A673 (cell line): ENCODE data around the gene FTCD. TPM values are rescaled to one million over a fixed set of nuclear protein-coding genes. Genes with fewer than 3 reads are reported as not detected.

Source experiments
- BruUV-seq: library from RNA; stranded (reverse); fragments of 400-500 nt; replicated peaks from 2 replicates; lab custom pipeline; 2021; lab: Mats Ljungman, UMichigan
- CTCF ChIA-PET: fragments of 300-600 bp; sonication (Branson Sonifier 250); formaldehyde crosslinking; loops from one replicate; lab custom pipeline; 2022; ENCODE audit warnings: antibody characterized with exemption; lab: Charles Lee
- POLR2A ChIA-PET: fragments of 300-600 bp; sonication (Branson Sonifier 250); formaldehyde crosslinking; loops from one replicate; lab custom pipeline; 2022; ENCODE audit warnings: antibody characterized with exemption; ENCODE audit not compliant: low non-redundant PET; lab: Charles Lee
- DNase-seq: peaks from one replicate; pipeline ENCODE4 v3.0.0-alpha.2; 2015; ENCODE audit warnings: low spot score
- H3K27ac ChIP-seq: fragments of 200-600 bp; sonication (generic); 2 replicates; pipeline ENCODE4 v1.5.1; 2016; ENCODE audit warnings: mixed run types, low read depth, mild to moderate bottlenecking, mixed read lengths, antibody characterized with exemption, low read length; ENCODE audit not compliant: poor library complexity, severe bottlenecking
- H3K27me3 ChIP-seq: fragments of 200-600 bp; sonication (generic); replicated peaks from 2 replicates; pipeline ENCODE4 v1.6.1; 2017; ENCODE audit warnings: mixed run types, low read depth, mild to moderate bottlenecking, mixed read lengths, antibody characterized with exemption, low read length; ENCODE audit not compliant: insufficient read depth, poor library complexity
- H3K36me3 ChIP-seq: fragments of 200-600 bp; sonication (generic); 2 replicates; pipeline ENCODE4 v1.6.1; 2016; ENCODE audit warnings: mixed run types, mild to moderate bottlenecking, mixed read lengths, antibody characterized with exemption, low read length; ENCODE audit not compliant: insufficient read depth, poor library complexity, severe bottlenecking
- H3K4me1 ChIP-seq: fragments of 200-600 bp; sonication (generic); 2 replicates; pipeline ENCODE4 v1.6.1; 2017; ENCODE audit warnings: mixed run types, mild to moderate bottlenecking, mixed read lengths, antibody characterized with exemption, low read length; ENCODE audit not compliant: insufficient read depth, poor library complexity, severe bottlenecking
- H3K4me3 ChIP-seq: fragments of 200-600 bp; sonication (generic); 2 replicates; pipeline ENCODE4 v1.5.1; 2016; ENCODE audit warnings: low read depth, mixed run types, mild to moderate bottlenecking, mixed read lengths, low read length; ENCODE audit not compliant: poor library complexity, severe bottlenecking
- H3K9me3 ChIP-seq: fragments of 200-600 bp; sonication (generic); 2 replicates; pipeline ENCODE4 v1.6.1; 2016; ENCODE audit warnings: mixed run types, low read depth, mild to moderate bottlenecking, mixed read lengths, antibody characterized with exemption, low read length; ENCODE audit not compliant: poor library complexity, severe bottlenecking
- EZH2 ChIP-seq: fragments of 200-600 bp; sonication (generic); IDR thresholded peaks from 2 replicates; pipeline ENCODE4 v1.6.1; 2017; ENCODE audit warnings: borderline replicate concordance, low read depth, mild to moderate bottlenecking, mixed read lengths, antibody characterized with exemption, low read length; ENCODE audit not compliant: poor library complexity, severe bottlenecking
- intact Hi-C: fragments of 100-400 bp; cut with micrococcal nuclease; formaldehyde crosslinking; loops from one replicate; pipeline ENCODE4 v1.10.0; 2022; ENCODE audit not compliant: unreplicated experiment
- total RNA-seq: library from RNA; stranded (reverse); gene quantifications from 2 replicates; pipeline ENCODE4 v1.2.3, GENCODE V29; 2021
- TF ChIP-seq, protein P1 (sequence below): fragments of 300-800, 200-600 bp; sonication (generic); conservative IDR thresholded peaks from 2 replicates; pipeline ENCODE4 v1.5.1; 2017; ENCODE audit warnings: low read depth, mild to moderate bottlenecking, antibody characterized with exemption, low read length, moderate library complexity, mixed read lengths

The FTCD gene
- total RNA-seq, 1 experiment from 2014 or later: 5.4 TPM

DNA sequence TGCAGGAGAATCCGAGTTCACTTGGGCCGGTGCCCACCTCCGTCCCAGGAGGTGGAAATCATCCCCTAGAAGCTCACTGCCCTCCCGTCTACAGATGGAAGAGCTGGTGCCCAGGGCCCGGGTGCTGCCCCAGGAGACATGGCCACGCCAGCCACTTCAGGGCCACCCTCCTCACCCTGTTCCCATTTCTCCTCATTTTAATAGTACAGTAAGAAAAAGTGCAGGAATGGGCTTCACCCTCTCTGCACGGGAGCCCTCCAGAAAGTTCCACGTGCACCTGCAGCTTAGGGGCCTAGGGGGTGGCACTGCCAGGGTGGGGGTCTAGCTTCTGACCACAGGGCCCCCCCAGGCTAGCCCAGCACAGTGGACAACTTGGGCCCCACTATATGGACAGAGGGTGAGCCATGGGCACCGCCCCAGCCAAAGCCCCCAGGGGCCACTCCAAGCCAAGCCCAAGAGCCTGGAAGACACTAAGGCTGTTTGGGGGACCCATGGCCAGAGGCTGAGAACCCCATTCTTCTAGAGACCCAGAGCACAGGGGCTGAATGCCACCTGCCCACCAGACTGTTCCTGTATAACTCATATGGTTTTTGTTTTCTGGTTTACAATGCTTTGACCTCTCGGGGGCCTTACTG, 3.4 kb upstream of the FTCD start:
- H3K27me3 ChIP-seq: no peaks in the 10 kb centered on the region
- H3K36me3 ChIP-seq: peaks cover 4% of the 10 kb centered on the region
- no peak for DNase-seq
- peaks cover under 1% of the 10 kb centered on the region for H3K4me1 ChIP-seq
- TF ChIP-seq, protein P1, sequence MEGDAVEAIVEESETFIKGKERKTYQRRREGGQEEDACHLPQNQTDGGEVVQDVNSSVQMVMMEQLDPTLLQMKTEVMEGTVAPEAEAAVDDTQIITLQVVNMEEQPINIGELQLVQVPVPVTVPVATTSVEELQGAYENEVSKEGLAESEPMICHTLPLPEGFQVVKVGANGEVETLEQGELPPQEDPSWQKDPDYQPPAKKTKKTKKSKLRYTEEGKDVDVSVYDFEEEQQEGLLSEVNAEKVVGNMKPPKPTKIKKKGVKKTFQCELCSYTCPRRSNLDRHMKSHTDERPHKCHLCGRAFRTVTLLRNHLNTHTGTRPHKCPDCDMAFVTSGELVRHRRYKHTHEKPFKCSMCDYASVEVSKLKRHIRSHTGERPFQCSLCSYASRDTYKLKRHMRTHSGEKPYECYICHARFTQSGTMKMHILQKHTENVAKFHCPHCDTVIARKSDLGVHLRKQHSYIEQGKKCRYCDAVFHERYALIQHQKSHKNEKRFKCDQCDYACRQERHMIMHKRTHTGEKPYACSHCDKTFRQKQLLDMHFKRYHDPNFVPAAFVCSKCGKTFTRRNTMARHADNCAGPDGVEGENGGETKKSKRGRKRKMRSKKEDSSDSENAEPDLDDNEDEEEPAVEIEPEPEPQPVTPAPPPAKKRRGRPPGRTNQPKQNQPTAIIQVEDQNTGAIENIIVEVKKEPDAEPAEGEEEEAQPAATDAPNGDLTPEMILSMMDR: no peak
- no peak for TF ChIP-seq EZH2
- ChIA-PET POLR2A (no interaction called here), CTCF (no interaction called here)
- BruUV-seq: no TSS peak
- H3K9me3 ChIP-seq: no peaks in the 10 kb centered on the region
- H3K27ac ChIP-seq: no peak overlapping the region
- intact Hi-C loops: loop anchor here (2.0 kb wide), 1 partner anchor 14 kb away; no protein-coding TSS in a partner anchor
- H3K4me3 ChIP-seq: no peak overlapping the region

DNA sequence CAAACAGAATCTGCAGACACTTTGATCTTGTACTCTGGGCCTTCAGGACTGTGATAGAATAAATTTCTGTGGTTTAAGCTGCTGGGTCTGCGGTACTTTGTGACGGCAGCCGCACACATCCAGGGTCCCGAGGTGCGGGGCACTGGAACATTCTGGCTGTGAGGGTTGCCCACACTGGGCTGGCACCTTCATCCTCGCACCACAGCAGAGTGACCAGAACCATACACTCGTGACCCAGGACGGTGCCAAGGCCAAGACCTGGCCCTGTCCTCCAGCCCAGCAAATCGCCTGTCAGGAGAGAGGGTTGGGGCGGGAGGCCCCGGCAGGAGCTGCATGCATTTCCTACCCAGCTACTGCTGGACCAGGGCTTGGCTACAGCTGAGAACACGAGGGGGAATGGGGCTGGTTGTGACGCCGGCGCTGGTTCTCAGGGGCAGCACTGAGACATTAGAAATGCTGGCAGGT, 2.6 kb upstream of the FTCD start:
- no TSS peak for BruUV-seq
- CTCF ChIA-PET: interaction anchor here (0.6 kb wide), 1 partner anchor 10 kb away, joined by 3 read pairs; no protein-coding TSS in a partner anchor
- Histone ChIP-seq H3K4me1 (peaks cover 5% of the 10 kb centered on the region), H3K27ac (no peak overlapping the region), H3K9me3 (no peaks in the 10 kb centered on the region), H3K4me3 (no peak overlapping the region), H3K27me3 (no peaks in the 10 kb centered on the region), H3K36me3 (peaks cover 4% of the 10 kb centered on the region)
- no peak for DNase-seq
- no peak for TF ChIP-seq EZH2
- TF ChIP-seq, protein P1: no peak
- intact Hi-C loops: loop anchor here (2.0 kb wide), 1 partner anchor 15 kb away; no protein-coding TSS in a partner anchor
- POLR2A ChIA-PET: no interaction called here

DNA sequence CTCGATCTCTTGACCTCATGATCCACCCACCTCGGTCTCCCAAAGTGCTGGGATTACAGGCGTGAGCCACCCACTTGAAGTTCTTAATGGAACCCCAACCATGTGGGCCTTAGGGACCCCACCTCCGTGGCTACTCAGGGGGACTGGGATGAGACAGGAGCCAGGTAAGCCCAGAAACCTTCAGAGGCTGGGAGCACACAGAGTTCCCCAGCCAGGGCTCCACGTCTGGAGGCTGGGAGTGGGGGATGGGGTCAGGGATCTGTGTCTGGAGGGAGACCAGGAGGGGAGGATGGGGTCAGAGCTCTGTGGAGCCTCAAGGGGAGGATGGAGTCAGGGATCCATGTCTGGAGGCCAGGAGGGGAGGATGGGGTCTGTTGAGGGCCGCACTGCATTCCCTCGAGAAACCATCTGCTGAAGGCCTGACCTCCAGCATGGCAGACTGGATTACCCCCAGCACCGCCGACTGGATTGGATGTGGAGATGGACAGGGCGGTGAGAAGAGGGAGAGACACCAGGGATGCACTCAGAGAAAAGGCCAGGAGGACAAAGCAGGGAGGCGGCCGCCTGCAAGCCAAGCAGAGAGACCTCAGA, 2.1 kb upstream of the FTCD start:
- BruUV-seq: no TSS peak
- Histone ChIP-seq H3K27ac (no peak overlapping the region), H3K4me3 (no peak overlapping the region), H3K9me3 (no peaks in the 10 kb centered on the region), H3K27me3 (no peaks in the 10 kb centered on the region), H3K4me1 (peaks cover 5% of the 10 kb centered on the region), H3K36me3 (peaks cover 4% of the 10 kb centered on the region)
- ChIA-PET CTCF (interaction anchor here (0.6 kb wide), 1 partner anchor 11 kb away, joined by 3 read pairs; no protein-coding TSS in a partner anchor), POLR2A (no interaction called here)
- intact Hi-C loops: no loop called here
- DNase-seq: no peak
- TF ChIP-seq EZH2: no peak
- TF ChIP-seq, protein P1: no peak
